A673 (cell line): ENCODE data around the gene GRAP2. TPM values are rescaled to one million over a fixed set of nuclear protein-coding genes. Genes with fewer than 3 reads are reported as not detected.
A peak's percentile ranks its signal among the peaks of the same experiment; 100 is the strongest.

Experiments
- BruUV-seq: library from RNA; stranded (reverse); fragments of 400-500 nt; replicated peaks from 2 replicates; lab custom pipeline; 2021; lab: Mats Ljungman, UMichigan
- CTCF ChIA-PET: fragments of 300-600 bp; sonication (Branson Sonifier 250); formaldehyde crosslinking; loops from one replicate; lab custom pipeline; 2022; ENCODE audit warnings: antibody characterized with exemption; lab: Charles Lee
- POLR2A ChIA-PET: fragments of 300-600 bp; sonication (Branson Sonifier 250); formaldehyde crosslinking; loops from one replicate; lab custom pipeline; 2022; ENCODE audit warnings: antibody characterized with exemption; ENCODE audit not compliant: low non-redundant PET; lab: Charles Lee
- DNase-seq: peaks from one replicate; pipeline ENCODE4 v3.0.0-alpha.2; 2015; ENCODE audit warnings: low spot score
- H3K27ac ChIP-seq: fragments of 200-600 bp; sonication (generic); 2 replicates; pipeline ENCODE4 v1.5.1; 2016; ENCODE audit warnings: mixed run types, low read depth, mild to moderate bottlenecking, mixed read lengths, antibody characterized with exemption, low read length; ENCODE audit not compliant: poor library complexity, severe bottlenecking
- H3K27me3 ChIP-seq: fragments of 200-600 bp; sonication (generic); replicated peaks from 2 replicates; pipeline ENCODE4 v1.6.1; 2017; ENCODE audit warnings: mixed run types, low read depth, mild to moderate bottlenecking, mixed read lengths, antibody characterized with exemption, low read length; ENCODE audit not compliant: insufficient read depth, poor library complexity
- H3K36me3 ChIP-seq: fragments of 200-600 bp; sonication (generic); 2 replicates; pipeline ENCODE4 v1.6.1; 2016; ENCODE audit warnings: mixed run types, mild to moderate bottlenecking, mixed read lengths, antibody characterized with exemption, low read length; ENCODE audit not compliant: insufficient read depth, poor library complexity, severe bottlenecking
- H3K4me1 ChIP-seq: fragments of 200-600 bp; sonication (generic); 2 replicates; pipeline ENCODE4 v1.6.1; 2017; ENCODE audit warnings: mixed run types, mild to moderate bottlenecking, mixed read lengths, antibody characterized with exemption, low read length; ENCODE audit not compliant: insufficient read depth, poor library complexity, severe bottlenecking
- H3K4me3 ChIP-seq: fragments of 200-600 bp; sonication (generic); 2 replicates; pipeline ENCODE4 v1.5.1; 2016; ENCODE audit warnings: low read depth, mixed run types, mild to moderate bottlenecking, mixed read lengths, low read length; ENCODE audit not compliant: poor library complexity, severe bottlenecking
- H3K9me3 ChIP-seq: fragments of 200-600 bp; sonication (generic); 2 replicates; pipeline ENCODE4 v1.6.1; 2016; ENCODE audit warnings: mixed run types, low read depth, mild to moderate bottlenecking, mixed read lengths, antibody characterized with exemption, low read length; ENCODE audit not compliant: poor library complexity, severe bottlenecking
- EZH2 ChIP-seq: fragments of 200-600 bp; sonication (generic); IDR thresholded peaks from 2 replicates; pipeline ENCODE4 v1.6.1; 2017; ENCODE audit warnings: borderline replicate concordance, low read depth, mild to moderate bottlenecking, mixed read lengths, antibody characterized with exemption, low read length; ENCODE audit not compliant: poor library complexity, severe bottlenecking
- intact Hi-C: fragments of 100-400 bp; cut with micrococcal nuclease; formaldehyde crosslinking; loops from one replicate; pipeline ENCODE4 v1.10.0; 2022; ENCODE audit not compliant: unreplicated experiment
- total RNA-seq: library from RNA; stranded (reverse); gene quantifications from 2 replicates; pipeline ENCODE4 v1.2.3, GENCODE V29; 2021
- TF ChIP-seq, protein P1 (sequence below): fragments of 300-800, 200-600 bp; sonication (generic); conservative IDR thresholded peaks from 2 replicates; pipeline ENCODE4 v1.5.1; 2017; ENCODE audit warnings: low read depth, mild to moderate bottlenecking, antibody characterized with exemption, low read length, moderate library complexity, mixed read lengths

The GRAP2 gene
- total RNA-seq, 1 experiment from 2014 or later, result not detected

DNA sequence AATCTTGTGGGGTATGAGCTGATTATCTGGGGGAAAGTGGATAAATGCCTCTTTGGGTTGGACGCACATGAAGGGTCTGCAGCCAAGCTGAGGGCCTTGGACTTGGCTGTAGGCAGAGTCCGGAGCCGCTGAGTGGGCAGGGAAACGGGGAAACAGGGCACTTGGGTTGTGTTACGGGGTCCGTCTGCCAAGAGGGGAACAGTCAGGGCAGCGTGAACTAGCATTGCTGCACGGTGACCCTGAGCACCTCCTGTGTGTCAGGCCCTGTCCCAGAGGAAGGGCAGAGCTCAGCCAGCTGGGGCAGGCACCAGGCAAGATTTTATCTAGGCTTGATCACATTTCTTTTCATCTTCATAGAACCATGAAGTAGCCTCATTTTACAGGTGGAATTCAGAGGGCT is 105.8 kb downstream of the GRAP2 start:
- Histone ChIP-seq H3K27ac (no peak overlapping the region), H3K27me3 (peaks cover 49% of the 10 kb centered on the region), H3K4me1 (no peaks in the 10 kb centered on the region), H3K4me3 (no peak overlapping the region), H3K9me3 (no peaks in the 10 kb centered on the region), H3K36me3 (no peaks in the 10 kb centered on the region)
- ChIA-PET CTCF (no interaction called here), POLR2A (no interaction called here)
- BruUV-seq, result no TSS peak
- DNase-seq, result no peak
- intact Hi-C loops, result no loop called here
- no peak for TF ChIP-seq EZH2
- TF ChIP-seq, protein P1, sequence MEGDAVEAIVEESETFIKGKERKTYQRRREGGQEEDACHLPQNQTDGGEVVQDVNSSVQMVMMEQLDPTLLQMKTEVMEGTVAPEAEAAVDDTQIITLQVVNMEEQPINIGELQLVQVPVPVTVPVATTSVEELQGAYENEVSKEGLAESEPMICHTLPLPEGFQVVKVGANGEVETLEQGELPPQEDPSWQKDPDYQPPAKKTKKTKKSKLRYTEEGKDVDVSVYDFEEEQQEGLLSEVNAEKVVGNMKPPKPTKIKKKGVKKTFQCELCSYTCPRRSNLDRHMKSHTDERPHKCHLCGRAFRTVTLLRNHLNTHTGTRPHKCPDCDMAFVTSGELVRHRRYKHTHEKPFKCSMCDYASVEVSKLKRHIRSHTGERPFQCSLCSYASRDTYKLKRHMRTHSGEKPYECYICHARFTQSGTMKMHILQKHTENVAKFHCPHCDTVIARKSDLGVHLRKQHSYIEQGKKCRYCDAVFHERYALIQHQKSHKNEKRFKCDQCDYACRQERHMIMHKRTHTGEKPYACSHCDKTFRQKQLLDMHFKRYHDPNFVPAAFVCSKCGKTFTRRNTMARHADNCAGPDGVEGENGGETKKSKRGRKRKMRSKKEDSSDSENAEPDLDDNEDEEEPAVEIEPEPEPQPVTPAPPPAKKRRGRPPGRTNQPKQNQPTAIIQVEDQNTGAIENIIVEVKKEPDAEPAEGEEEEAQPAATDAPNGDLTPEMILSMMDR, result no peak

DNA sequence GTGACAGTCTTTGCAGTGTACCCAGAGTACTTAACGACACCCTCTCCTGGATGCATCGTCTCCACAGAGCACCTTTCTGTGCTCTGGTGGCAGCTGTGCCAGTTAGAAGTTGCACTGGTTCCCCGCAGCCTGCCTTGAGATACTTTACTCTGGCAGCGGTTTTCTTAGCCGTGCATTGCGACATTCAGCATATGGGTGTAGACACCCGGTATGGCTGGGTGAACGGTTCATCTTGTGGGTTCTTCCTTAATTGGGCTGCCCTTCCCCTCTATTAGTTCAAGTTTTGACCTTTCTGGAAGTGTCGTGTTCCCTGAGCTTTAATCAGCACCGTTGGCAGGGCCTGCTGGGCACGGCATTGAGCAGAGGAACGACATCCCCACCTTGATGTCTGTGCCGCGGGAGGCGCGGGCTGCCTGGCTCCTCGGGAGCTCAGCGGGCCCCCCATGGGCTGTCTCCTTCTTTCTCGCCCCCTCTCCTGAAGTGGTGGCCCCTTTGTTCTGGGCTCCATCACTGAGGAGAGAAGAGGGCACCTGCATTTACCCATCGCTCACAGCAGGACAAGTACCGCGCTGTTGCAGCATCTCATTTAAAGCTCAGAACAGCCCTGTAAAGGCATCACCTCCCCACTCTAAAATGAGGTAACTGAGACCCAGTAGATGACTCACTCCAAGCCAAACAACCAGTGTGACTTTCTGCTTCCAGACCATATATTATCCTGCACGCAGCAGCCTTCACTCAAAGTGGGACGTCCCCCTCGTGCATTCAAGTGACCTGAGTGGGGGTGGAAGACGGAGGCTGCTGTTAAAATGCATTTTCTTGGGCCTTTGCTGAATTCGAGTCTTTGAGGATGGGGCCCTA is 107.2 kb downstream of the GRAP2 start:
- no peaks in the 10 kb centered on the region for H3K4me1 ChIP-seq
- no peaks in the 10 kb centered on the region for H3K9me3 ChIP-seq
- no peaks in the 10 kb centered on the region for H3K36me3 ChIP-seq
- no peak overlapping the region for H3K27ac ChIP-seq
- no peak overlapping the region for H3K4me3 ChIP-seq
- CTCF ChIA-PET, result no interaction called here
- no peak for DNase-seq
- POLR2A ChIA-PET, result no interaction called here
- intact Hi-C loops, result no loop called here
- BruUV-seq, result no TSS peak
- TF ChIP-seq, protein P1, result no peak
- TF ChIP-seq EZH2, result peak; percentile 81
- peaks cover 53% of the 10 kb centered on the region for H3K27me3 ChIP-seq

DNA sequence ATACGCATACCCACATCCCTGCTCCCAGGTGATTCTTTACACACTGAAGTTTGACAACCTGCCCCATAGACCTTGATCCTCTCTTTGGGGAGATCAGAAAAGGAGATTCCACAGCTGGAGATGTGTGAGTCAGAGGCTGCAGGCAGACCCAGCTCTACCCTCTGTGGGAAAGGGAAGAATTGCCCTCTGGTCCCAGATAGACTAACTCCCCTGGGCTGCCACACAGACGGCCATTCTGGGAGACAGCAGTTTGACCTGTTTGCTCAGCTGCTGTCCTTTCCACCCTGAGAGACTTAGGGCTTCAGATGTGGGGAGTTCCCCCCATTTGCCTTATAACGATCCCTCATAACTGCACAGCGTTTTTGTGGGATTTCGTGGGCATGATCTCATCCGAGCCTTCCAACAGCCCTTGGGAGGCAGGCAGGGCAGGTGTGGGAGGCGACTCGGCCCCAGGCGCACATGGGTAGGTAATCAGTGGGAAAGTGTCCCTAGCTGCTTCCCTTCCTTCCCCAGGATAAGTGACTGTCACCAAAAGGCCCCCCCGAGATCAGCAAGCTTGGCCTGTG is 107.9 kb downstream of the GRAP2 start:
- ChIA-PET POLR2A (no interaction called here), CTCF (no interaction called here)
- BruUV-seq, result no TSS peak
- Histone ChIP-seq H3K27me3 (peaks cover 60% of the 10 kb centered on the region), H3K9me3 (no peaks in the 10 kb centered on the region), H3K4me3 (no peak overlapping the region), H3K27ac (no peak overlapping the region), H3K36me3 (no peaks in the 10 kb centered on the region), H3K4me1 (no peaks in the 10 kb centered on the region)
- DNase-seq, result no peak
- intact Hi-C loops, result no loop called here
- TF ChIP-seq EZH2, result no peak
- TF ChIP-seq, protein P1, result no peak
